ENCODE measurements around the gene RIN3. TPM values are rescaled to one million over a fixed set of nuclear protein-coding genes. Genes with fewer than 3 reads are reported as not detected.

Gene RIN3
- total RNA-seq, 1 experiment from 2014 or later = 2.4 TPM

- TF ChIP-seq CTCF (conservative IDR thresholded peaks at IDR 0.05; ENCODE audit: low read depth, low read length) (no peak), EZH2 (IDR thresholded peaks at IDR 0.05; ENCODE audit: borderline replicate concordance, low read depth, low read length, poor library complexity, severe bottlenecking) (no peak)
- DNase-seq (ENCODE audit: low spot score) = no peak
- POLR2A ChIA-PET (ENCODE audit: low non-redundant PET) = no interaction called here
- intact Hi-C loops (cut with micrococcal nuclease; ENCODE audit: unreplicated experiment) = no loop called here
- H3K9me3 ChIP-seq (ENCODE audit: low read depth, low read length, poor library complexity, severe bottlenecking) = no peaks in the 10 kb centered on the region
- no peak overlapping the region for H3K27ac ChIP-seq (ENCODE audit: low read depth, low read length, poor library complexity, severe bottlenecking)
- peaks cover 16% of the 10 kb centered on the region for H3K36me3 ChIP-seq (ENCODE audit: insufficient read depth, low read length, poor library complexity, severe bottlenecking)
- H3K27me3 ChIP-seq (replicated peaks; ENCODE audit: insufficient read depth, low read depth, low read length, poor library complexity) = no peaks in the 10 kb centered on the region
- no peak overlapping the region for H3K4me3 ChIP-seq (ENCODE audit: low read depth, low read length, poor library complexity, severe bottlenecking)
- H3K4me1 ChIP-seq (ENCODE audit: insufficient read depth, low read length, poor library complexity, severe bottlenecking) = peaks cover 5% of the 10 kb centered on the region
- no TSS peak for BruUV-seq (replicated peaks)
- CTCF ChIA-PET = no interaction called here
These were observed 218.1 kb downstream of the RIN3 start for GRCh38 chr14:92731622-92732115.

GRCh38 chr14:92733007-92733406 lies 219.4 kb downstream of the RIN3 start:
- DNase-seq (ENCODE audit: low spot score) = no peak
- ChIA-PET CTCF (no interaction called here), POLR2A (ENCODE audit: low non-redundant PET) (no interaction called here)
- Histone ChIP-seq H3K9me3 (ENCODE audit: low read depth, low read length, poor library complexity, severe bottlenecking) (no peaks in the 10 kb centered on the region), H3K27ac (ENCODE audit: low read depth, low read length, poor library complexity, severe bottlenecking) (no peak overlapping the region), H3K36me3 (ENCODE audit: insufficient read depth, low read length, poor library complexity, severe bottlenecking) (peaks cover 16% of the 10 kb centered on the region), H3K4me3 (ENCODE audit: low read depth, low read length, poor library complexity, severe bottlenecking) (no peak overlapping the region), H3K4me1 (ENCODE audit: insufficient read depth, low read length, poor library complexity, severe bottlenecking) (peaks cover 5% of the 10 kb centered on the region), H3K27me3 (replicated peaks; ENCODE audit: insufficient read depth, low read depth, low read length, poor library complexity) (no peaks in the 10 kb centered on the region)
- no TSS peak for BruUV-seq (replicated peaks)
- TF ChIP-seq CTCF (conservative IDR thresholded peaks at IDR 0.05; ENCODE audit: low read depth, low read length) (no peak), EZH2 (IDR thresholded peaks at IDR 0.05; ENCODE audit: borderline replicate concordance, low read depth, low read length, poor library complexity, severe bottlenecking) (no peak)
- intact Hi-C loops (cut with micrococcal nuclease; ENCODE audit: unreplicated experiment) = no loop called here

GRCh38 chr14:92734618-92735017 lies 221.0 kb downstream of the RIN3 start:
- CTCF ChIA-PET = no interaction called here
- H3K9me3 ChIP-seq (ENCODE audit: low read depth, low read length, poor library complexity, severe bottlenecking) = no peaks in the 10 kb centered on the region
- POLR2A ChIA-PET (ENCODE audit: low non-redundant PET) = no interaction called here
- H3K4me3 ChIP-seq (ENCODE audit: low read depth, low read length, poor library complexity, severe bottlenecking) = no peak overlapping the region
- H3K4me1 ChIP-seq (ENCODE audit: insufficient read depth, low read length, poor library complexity, severe bottlenecking) = peaks cover 5% of the 10 kb centered on the region
- no peak for TF ChIP-seq EZH2 (IDR thresholded peaks at IDR 0.05; ENCODE audit: borderline replicate concordance, low read depth, low read length, poor library complexity, severe bottlenecking)
- no peak for TF ChIP-seq CTCF (conservative IDR thresholded peaks at IDR 0.05; ENCODE audit: low read depth, low read length)
- H3K27me3 ChIP-seq (replicated peaks; ENCODE audit: insufficient read depth, low read depth, low read length, poor library complexity) = no peaks in the 10 kb centered on the region
- BruUV-seq (replicated peaks) = no TSS peak
- intact Hi-C loops (cut with micrococcal nuclease; ENCODE audit: unreplicated experiment) = no loop called here
- H3K27ac ChIP-seq (ENCODE audit: low read depth, low read length, poor library complexity, severe bottlenecking) = no peak overlapping the region
- no peak for DNase-seq (ENCODE audit: low spot score)
- peaks cover 16% of the 10 kb centered on the region for H3K36me3 ChIP-seq (ENCODE audit: insufficient read depth, low read length, poor library complexity, severe bottlenecking)
